ENCODE results near the gene SHC4.

- TF ChIP-seq CTCF (IDR thresholded peaks at IDR 0.05) (no peak), POLR2A (IDR thresholded peaks at IDR 0.05) (no peak), POLR2AphosphoS5 (IDR thresholded peaks at IDR 0.05) (no peak), EP300 (IDR thresholded peaks at IDR 0.05) (no peak)
Measured at GRCh38 chr15:48936666-48937065, 27.1 kb downstream of the SHC4 start.
